Lower lobe of right lung (tissue), 2 donors: ENCODE results near the gene ASCC1. TPM values are rescaled to one million over a fixed set of nuclear protein-coding genes. Genes with fewer than 3 reads are reported as not detected.
A peak's percentile ranks its signal among the peaks of the same experiment; 100 is the strongest.

Experiments used
- ATAC-seq, 2 donors: fragments of 200-7000 bp; cut with Tn5 transposase; one replicate each; pipeline ENCODE4 v1.9.1; 2020 to 2022; ENCODE audit warnings: mild to moderate bottlenecking in 2 of 2, moderate library complexity in 2 of 2
- DNase-seq: peaks from one replicate; pipeline ENCODE4 v3.0.0-alpha.2; 2020
- H3K27ac ChIP-seq: fragments of 200-600 bp; one replicate; pipeline ENCODE4 v1.8.0; 2022
- H3K27me3 ChIP-seq: fragments of 200-600 bp; one replicate; pipeline ENCODE4 v1.8.0; 2022; ENCODE audit warnings: low read depth
- H3K36me3 ChIP-seq: fragments of 200-600 bp; one replicate; pipeline ENCODE4 v1.8.0; 2022; ENCODE audit warnings: mild to moderate bottlenecking
- H3K4me1 ChIP-seq: fragments of 200-600 bp; one replicate; pipeline ENCODE4 v1.8.0; 2022
- H3K4me3 ChIP-seq: fragments of 200-600 bp; one replicate; pipeline ENCODE4 v1.8.0; 2022; ENCODE audit warnings: mild to moderate bottlenecking
- H3K9me3 ChIP-seq: fragments of 200-600 bp; one replicate; pipeline ENCODE4 v1.8.0; 2022
- intact Hi-C: fragments of 100-400 bp; cut with DNase I; formaldehyde crosslinking; loops from one replicate; pipeline ENCODE4 v1.11.0; 2022
- total RNA-seq: library from RNA; stranded (reverse); fragmentation: NEBNext Ultra II Directional; extraction: Animal tissue kit (Norgen Biotek cat#: 25700); gene quantifications from one replicate; pipeline ENCODE4 v1.2.1, GENCODE V29; 2021
- TF ChIP-seq, protein P1 (sequence below): fragments of 200-600 bp; IDR thresholded peaks from one replicate; pipeline ENCODE4 v1.8.0; 2022; ENCODE audit warnings: antibody characterized with exemption, mild to moderate bottlenecking
- donor health status: DM: no; HTN: yes; CAD: no; lungs with severe emphysema.

The ASCC1 gene
- total RNA-seq, 1 donor from 2014 or later: 23.9 TPM

DNA sequence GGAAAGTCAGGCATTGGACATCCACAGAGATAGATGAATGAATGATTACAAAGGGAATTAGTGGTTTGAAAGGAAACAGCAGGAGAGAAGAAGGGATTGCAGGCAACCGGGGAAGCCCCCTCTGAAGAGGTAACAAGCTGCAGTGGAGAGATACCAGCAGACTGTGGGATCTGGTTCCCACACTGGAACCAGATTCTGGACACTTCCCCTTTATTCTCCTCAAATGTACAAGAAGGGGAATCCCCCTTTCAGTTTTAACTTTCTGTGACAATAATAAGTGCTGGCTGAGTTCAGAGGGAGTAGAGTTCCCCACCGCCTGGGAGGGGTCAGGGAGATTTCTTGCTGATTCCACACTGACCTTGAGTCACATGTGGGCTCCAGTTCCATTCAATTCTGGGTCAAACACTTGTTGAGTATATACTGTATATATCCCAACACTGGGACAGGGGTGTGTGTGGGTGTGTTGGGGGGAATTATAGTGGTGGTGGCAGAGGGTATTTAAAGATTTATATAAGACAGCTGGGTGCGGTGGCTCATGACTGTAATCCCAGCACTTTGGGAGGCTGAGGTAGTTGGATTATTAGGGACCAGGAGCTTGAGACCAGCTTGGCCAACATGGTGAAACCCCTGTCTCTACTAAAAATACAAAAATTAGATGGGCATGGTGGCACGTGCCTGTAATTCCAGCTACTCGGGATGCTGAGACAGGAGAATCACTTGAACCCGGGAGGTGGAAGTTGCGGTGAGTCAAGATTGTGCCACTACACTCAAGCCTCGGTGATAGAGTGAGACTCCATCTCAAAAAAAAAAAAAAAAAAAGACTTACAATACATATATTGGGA is 41.2 kb upstream of the ASCC1 start:
- no peak for DNase-seq
- ATAC-seq: peak; percentile 4 to 5
- H3K4me1 ChIP-seq: peaks cover 83% of the 10 kb centered on the region
- H3K9me3 ChIP-seq: no peaks in the 10 kb centered on the region
- intact Hi-C loops: no loop called here
- no peaks in the 10 kb centered on the region for H3K27me3 ChIP-seq
- no peaks in the 10 kb centered on the region for H3K36me3 ChIP-seq
- TF ChIP-seq, protein P1, sequence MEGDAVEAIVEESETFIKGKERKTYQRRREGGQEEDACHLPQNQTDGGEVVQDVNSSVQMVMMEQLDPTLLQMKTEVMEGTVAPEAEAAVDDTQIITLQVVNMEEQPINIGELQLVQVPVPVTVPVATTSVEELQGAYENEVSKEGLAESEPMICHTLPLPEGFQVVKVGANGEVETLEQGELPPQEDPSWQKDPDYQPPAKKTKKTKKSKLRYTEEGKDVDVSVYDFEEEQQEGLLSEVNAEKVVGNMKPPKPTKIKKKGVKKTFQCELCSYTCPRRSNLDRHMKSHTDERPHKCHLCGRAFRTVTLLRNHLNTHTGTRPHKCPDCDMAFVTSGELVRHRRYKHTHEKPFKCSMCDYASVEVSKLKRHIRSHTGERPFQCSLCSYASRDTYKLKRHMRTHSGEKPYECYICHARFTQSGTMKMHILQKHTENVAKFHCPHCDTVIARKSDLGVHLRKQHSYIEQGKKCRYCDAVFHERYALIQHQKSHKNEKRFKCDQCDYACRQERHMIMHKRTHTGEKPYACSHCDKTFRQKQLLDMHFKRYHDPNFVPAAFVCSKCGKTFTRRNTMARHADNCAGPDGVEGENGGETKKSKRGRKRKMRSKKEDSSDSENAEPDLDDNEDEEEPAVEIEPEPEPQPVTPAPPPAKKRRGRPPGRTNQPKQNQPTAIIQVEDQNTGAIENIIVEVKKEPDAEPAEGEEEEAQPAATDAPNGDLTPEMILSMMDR: no peak
- H3K4me3 ChIP-seq: no peak overlapping the region
- peak overlapping the region; percentile 25 for H3K27ac ChIP-seq

- H3K4me1 ChIP-seq: peaks cover 84% of the 10 kb centered on the region
- intact Hi-C loops: no loop called here
- DNase-seq (no peak), ATAC-seq (no peak)
- no peaks in the 10 kb centered on the region for H3K27me3 ChIP-seq
- H3K4me3 ChIP-seq: no peak overlapping the region
- TF ChIP-seq, protein P1: no peak
- peak overlapping the region; percentile 80 for H3K27ac ChIP-seq
- H3K9me3 ChIP-seq: no peaks in the 10 kb centered on the region
- no peaks in the 10 kb centered on the region for H3K36me3 ChIP-seq
Observed at GRCh38 chr10:72255977-72256729, 40.1 kb upstream of the ASCC1 start.

- Histone ChIP-seq H3K27ac (peak overlapping the region; percentile 80), H3K4me3 (peak overlapping the region; percentile 1), H3K9me3 (no peaks in the 10 kb centered on the region), H3K36me3 (no peaks in the 10 kb centered on the region), H3K4me1 (peaks cover 84% of the 10 kb centered on the region), H3K27me3 (no peaks in the 10 kb centered on the region)
- intact Hi-C loops: no loop called here
- ATAC-seq (peak; percentile 95), DNase-seq (peak; percentile 89)
- TF ChIP-seq, protein P1: no peak
Observed at GRCh38 chr10:72254813-72255568, 38.9 kb upstream of the ASCC1 start.

GRCh38 chr10:72253578-72253977 is 37.5 kb upstream of the ASCC1 start:
- Histone ChIP-seq H3K36me3 (no peaks in the 10 kb centered on the region), H3K27me3 (no peaks in the 10 kb centered on the region), H3K4me1 (peaks cover 87% of the 10 kb centered on the region), H3K9me3 (no peaks in the 10 kb centered on the region), H3K27ac (peak overlapping the region; percentile 80), H3K4me3 (no peak overlapping the region)
- TF ChIP-seq, protein P1: no peak
- DNase-seq (no peak), ATAC-seq (no peak)
- intact Hi-C loops: no loop called here

DNA sequence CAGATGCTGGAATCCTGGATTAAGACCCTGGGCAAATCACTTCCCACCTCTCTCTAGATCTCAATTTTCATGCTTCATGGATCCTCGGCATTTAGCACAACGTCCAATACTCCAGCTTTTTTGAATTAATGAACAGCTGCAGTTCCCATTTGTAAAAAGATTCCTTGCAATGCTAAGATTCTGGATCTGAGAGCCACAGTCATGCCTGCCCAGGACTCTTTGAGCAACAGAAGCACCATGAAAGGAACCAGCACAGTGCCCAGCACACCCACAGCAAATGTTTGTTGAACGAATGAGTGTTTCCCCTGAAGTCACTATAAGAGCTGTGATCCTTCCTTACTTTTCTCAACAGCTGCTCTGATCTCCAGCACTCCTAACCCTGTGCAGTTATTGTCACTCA is 36.9 kb upstream of the ASCC1 start:
- intact Hi-C loops: no loop called here
- H3K36me3 ChIP-seq: no peaks in the 10 kb centered on the region
- no peaks in the 10 kb centered on the region for H3K9me3 ChIP-seq
- TF ChIP-seq, protein P1: no peak
- DNase-seq (no peak), ATAC-seq (no peak)
- H3K4me1 ChIP-seq: peaks cover 93% of the 10 kb centered on the region
- H3K27ac ChIP-seq: peak overlapping the region; percentile 80
- H3K27me3 ChIP-seq: no peaks in the 10 kb centered on the region
- no peak overlapping the region for H3K4me3 ChIP-seq
